Measurements from ENCODE around the gene PLAAT4. TPM values are rescaled to one million over a fixed set of nuclear protein-coding genes. Genes with fewer than 3 reads are reported as not detected.

Gene PLAAT4
- polyA plus RNA-seq, 4 donors, result 8.5 to 14.7 (median 11.4) TPM

Other genes with a start within 250 kb of the PLAAT4 start
- gene SLC22A9, start 167.0 kb upstream of the PLAAT4 start, polyA plus RNA-seq (ENCODE audit: insufficient read length in 4 of 4), result under 1 TPM in 1 of 4 donors, not detected in 3; 0.97 TPM
- under 1 TPM; 0.24 to 0.99 (median 0.64) TPM for gene PLAAT5, start 45.6 kb upstream of the PLAAT4 start, polyA plus RNA-seq (ENCODE audit: insufficient read length in 4 of 4)
- gene LGALS12, start 30.7 kb upstream of the PLAAT4 start, polyA plus RNA-seq (ENCODE audit: insufficient read length in 4 of 4), result under 1 TPM; 0.14 to 0.29 (median 0.27) TPM
- under 1 TPM in 3 of 4 donors, not detected in 1; 0.27 to 0.76 (median 0.37) TPM for gene PLAAT2, start 26.6 kb downstream of the PLAAT4 start, polyA plus RNA-seq (ENCODE audit: insufficient read length in 4 of 4)
- gene PLAAT3, start 77.6 kb downstream of the PLAAT4 start, polyA plus RNA-seq (ENCODE audit: insufficient read length in 4 of 4), result 10 to 100 TPM; 13.5 to 20.8 (median 14.7) TPM
- gene ATL3, start 134.6 kb downstream of the PLAAT4 start, polyA plus RNA-seq (ENCODE audit: insufficient read length in 4 of 4), result 10 to 100 TPM; 15.2 to 20.0 (median 17.0) TPM
- 100 to 1,000 TPM; 154 to 172 (median 168) TPM for gene RTN3, start 144.7 kb downstream of the PLAAT4 start, polyA plus RNA-seq (ENCODE audit: insufficient read length in 4 of 4)
- 10 to 100 TPM; 43.3 to 54.8 (median 48.7) TPM for gene ZFTA, start 232.0 kb downstream of the PLAAT4 start, polyA plus RNA-seq (ENCODE audit: insufficient read length in 4 of 4)